Medulla oblongata (tissue), 1 donor: Measurements from ENCODE around the gene OR10A2.
"Not testable (repeated sequence)": the region's sequence is repeated elsewhere in the genome, so short reads cannot be mapped to it uniquely, and the experiment has no call there.

ENCODE experiments used
- DNase-seq: peaks from one replicate; pipeline ENCODE4 v3.0.0-alpha.2; 2015; ENCODE audit errors: extremely low spot score

Gene OR10A2

DNA sequence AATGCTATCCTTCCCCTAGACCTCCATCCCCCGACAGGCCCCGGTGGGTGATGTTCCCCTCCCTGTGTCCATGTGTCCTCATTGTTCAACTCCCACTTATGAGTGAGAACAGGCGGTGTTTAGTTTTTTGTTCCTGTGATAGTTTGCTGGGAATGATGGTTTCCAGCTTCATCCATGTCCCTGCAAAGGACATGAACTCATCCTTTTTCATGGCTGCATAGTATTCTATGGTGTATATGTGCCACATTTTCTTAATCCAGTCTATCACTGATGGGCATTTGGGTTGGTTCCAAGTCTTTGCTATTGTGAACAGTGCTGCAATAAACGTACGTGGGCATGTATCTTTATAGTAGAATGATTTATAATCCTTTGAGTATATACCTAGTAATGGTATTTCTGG lies 24.9 kb downstream of the OR10A2 start:
- not testable (repeated sequence) for DNase-seq

DNA sequence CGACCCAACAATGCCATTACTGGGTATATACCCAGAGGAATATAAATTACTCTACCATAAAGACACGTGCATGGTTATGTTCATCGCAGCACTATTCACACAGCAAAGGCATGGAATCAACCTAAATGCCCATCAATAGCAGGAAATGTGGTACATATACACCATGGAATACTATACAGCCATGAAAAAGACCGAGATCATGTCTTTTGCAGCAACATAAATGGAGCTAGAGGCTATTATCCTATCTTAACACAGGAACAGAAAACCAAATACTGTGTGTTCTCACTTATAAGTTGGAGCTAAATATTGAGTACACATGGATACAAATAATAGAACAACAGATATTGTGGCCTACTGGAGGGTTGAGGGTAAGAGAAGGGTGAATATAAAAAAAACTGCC lies 26.0 kb downstream of the OR10A2 start:
- DNase-seq, result no peak

DNA sequence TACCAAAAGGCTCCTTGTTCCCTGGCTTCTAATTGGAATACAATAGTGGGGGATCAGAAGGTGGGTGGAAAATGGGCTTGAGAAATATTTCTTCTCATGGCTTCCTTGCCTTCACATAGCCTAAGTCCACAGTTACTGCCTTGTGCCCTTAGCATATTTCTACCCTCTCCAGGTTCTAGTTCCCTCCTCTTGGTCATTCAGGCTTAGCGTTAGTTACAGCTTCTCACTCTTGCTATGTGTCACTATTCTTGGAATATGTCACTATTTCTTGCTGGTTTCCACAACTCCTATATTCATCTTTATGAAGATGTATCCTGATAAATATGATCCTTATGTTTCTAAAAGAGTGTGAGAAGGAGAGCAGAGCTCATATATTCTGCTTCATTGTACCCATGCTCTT lies 27.0 kb downstream of the OR10A2 start:
- no peak for DNase-seq

DNA sequence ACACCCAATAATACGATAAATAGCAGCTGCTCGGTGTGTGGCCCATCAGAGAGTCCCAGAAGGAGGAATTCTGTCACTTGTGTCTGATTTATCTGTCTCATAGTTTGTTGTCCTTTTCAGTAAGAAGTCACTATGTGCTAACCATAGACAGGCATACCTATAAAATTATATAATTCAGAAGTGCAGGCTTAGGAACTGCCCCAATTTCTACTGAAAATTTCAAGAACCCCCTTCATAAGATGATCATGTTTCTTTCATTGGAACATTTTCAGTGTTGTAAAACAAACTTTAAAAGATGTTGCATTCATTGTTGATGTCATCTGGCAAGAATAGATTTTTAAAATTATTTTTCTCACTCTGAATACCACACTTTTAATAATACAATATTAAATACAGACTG lies 29.5 kb downstream of the OR10A2 start, which contains the start of gene OR2D2:
Gene OR2D2, minus strand, starts transcription at position 101 of the 400 bp plus-strand sequence. Its CDS starts 0 bp downstream, at position 101.
- DNase-seq, result no peak

DNA sequence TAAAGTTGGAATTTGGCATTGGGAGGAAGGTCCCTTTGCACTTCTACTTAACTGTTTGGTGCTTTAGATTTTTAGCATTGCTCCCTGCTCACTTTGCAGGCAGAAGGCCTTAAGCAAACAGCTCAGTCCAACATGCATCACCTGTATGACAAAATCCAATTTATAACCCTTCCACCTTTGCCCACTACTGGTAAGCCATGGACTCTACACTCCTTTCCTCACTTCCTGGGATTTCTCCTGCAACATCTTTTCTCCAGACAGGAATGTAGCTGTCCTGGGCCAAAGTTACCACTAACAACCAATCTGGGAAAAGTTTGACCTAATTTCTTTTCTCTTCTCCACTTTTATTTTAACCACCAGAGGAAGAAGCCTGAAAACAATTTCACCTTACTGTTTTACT lies 31.2 kb downstream of the OR10A2 start:
- no peak for DNase-seq

DNA sequence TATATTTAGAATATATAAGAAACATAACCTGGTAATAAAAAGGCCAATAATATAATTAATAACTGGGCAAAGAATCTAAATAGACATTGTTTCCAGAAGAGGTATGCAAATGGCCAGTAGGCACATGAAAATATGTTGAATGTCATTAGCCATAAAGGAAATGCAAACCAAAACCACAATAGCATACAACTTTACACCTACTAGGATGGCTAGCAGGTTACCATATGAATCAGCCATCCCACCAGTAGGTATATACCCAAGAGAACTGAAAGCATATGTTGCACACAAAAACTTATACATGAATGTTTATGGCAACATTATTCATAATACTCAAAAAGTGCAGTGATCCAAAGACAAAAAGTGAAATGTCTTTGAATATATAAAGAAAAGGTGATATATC lies 32.2 kb downstream of the OR10A2 start:
- no peak for DNase-seq

DNA sequence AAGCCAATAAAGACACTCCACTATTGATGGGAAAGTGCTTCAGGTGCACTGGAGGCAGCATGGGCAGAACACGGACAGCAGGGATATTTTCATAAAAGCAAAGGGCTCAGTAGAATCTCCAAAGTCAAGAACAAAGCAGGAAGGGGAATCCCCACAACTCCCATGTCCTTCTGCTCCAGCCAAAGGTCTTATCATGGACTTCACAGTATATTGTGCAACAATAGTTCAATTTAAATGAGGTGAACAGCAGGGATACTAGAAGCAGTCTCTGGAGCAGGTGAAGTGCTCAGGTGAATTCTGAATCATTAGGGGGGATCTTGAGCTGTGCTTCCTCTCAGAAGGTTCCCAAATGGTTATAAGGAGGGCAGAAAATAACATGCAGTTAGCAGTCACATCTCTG lies 36.1 kb downstream of the OR10A2 start:
- no peak for DNase-seq

DNA sequence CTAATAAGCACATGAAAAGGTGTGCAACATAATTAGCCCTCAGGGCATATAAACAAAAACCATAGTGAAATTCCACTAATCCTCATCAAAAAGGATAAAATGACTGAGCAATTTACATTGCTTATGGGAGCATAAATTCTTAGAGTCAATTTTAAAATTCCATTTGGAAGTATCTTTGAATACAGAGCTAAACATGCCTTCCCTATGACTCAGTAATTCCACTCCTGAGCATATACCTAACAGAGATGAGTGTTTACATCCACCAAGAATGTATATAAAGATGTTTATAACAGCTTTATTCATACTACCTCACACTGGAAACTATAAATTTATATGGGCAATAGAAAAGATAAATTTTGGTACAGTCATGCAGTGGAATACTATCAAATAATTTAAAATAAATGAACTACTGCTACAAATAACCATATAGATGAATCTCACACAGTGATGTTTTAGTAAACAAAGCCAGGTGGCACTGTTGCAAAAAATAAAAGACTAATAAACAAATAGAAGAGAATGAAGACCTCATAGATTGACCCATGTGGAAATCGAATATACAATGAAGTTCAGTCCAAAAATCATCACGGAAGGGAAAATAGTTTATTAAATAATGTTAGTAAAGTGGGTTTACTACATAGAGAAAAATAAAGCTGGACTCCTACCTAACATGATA lies 37.6 kb downstream of the OR10A2 start:
- no peak for DNase-seq

DNA sequence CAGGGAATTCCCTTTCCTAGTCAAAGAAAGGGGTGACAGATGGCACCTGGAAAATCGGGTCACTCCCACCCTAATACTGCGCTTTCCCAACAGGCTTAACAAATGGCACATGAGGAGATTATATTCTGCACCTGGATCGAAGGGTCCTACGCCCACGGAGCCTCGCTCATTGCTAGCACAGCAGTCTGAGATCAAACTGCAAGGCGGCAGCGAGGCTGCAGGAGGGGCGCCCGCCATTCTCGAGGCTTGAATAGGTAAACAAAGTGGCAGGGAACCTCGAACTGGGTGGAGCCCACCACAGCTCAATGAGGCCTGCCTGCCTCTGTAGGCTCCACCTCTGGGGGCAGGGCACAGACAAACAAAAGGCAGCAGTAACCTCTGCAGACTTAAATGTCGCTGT lies 41.9 kb downstream of the OR10A2 start:
- not testable (repeated sequence) for DNase-seq

DNA sequence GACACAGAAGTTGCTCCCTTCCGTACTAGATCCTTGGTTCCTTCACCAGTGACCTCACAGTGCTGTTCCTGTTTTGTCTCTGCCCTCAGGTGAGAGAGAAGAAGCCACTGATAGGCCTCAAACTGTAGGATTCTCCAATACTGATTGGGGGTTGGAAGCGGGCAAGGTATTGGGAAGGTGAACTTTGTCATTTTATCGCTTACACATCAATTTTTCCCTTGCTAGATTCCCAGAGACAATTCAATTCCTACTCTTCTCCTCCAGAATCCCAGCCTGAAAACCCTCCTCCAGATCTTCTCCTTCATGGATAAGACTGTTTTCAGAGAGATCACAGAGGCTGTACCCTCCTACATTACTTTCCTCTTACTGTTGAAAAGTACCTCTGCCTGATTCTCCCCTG lies 48.5 kb downstream of the OR10A2 start:
- no peak for DNase-seq

DNA sequence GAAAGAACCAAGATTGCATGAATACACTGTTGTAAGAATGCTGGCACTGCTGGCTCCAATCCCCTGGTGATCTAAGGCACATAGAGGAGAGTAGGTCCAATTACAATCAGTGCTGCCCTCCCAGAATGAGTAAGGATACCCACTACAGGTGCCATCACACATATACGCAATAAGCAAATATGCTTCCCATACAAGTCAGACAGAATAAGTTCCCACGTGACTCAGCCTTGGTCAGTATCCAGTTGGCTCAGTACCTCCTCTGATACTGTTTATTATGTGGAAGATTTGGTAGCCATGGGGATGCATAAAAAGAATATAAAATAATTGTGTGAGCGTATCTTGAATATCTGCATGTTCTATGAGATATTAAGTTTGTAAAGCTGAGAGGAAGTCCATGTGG lies 49.1 kb downstream of the OR10A2 start:
- DNase-seq, result no peak

DNA sequence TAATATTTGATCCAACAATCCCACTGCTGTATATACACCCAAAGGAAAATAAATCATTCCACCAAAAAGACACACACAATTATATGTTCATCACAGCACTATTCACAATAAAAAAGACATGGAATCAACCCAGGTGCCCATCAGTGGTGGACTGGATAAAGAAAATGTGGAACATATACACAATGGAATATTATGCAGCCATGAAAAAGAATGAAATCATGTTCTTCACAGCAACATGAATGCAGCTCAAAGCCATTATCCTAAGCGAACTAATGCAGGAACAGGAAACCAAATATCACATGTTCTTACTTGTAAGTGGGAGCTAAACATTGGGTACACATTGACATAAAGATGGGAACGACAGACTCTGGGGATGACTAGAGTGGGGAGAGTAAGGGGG lies 56.8 kb downstream of the OR10A2 start:
- no peak for DNase-seq

DNA sequence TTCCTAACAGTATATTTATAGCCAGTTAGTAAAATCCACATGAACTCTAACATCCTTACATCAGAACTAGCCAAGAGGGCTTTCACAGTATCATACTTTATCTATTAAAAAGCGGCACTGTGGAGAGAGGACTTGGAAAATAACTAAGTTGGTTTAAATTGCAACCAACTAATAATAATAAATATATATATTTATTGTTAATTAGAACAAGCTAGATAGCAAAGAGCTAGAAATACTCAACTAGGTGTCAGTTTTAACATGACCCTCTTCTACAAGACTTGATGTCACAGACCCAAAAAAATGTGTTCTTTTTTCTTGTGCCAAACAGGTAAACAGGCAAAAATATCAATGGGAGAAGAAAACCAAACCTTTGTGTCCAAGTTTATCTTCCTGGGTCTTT lies 57.8 kb downstream of the OR10A2 start, which contains the start of gene OR2D3:
Gene OR2D3, plus strand, starts transcription at position 301 of the 400 bp plus-strand sequence. Its CDS starts 0 bp downstream, at position 301.
- DNase-seq, result no peak
